Activated CD8-positive, alpha-beta T cell treated with anti-CD3 and anti-CD28 coated beads for 36 hours (primary cell): ENCODE data around the gene RELB. TPM values are rescaled to one million over a fixed set of nuclear protein-coding genes. Genes with fewer than 3 reads are reported as not detected.

Experiments
- ATAC-seq: fragments of 200-7000 bp; cut with Tn5 transposase; one replicate; pipeline ENCODE4 v1.10.0; 2021; ENCODE audit warnings: mild to moderate bottlenecking, moderate library complexity
- CTCF ChIA-PET: fragments of 350-600 bp; sonication (Branson Sonifier 250); formaldehyde crosslinking; loops from one replicate; lab custom pipeline; 2021; ENCODE audit warnings: antibody characterized with exemption; lab: Charles Lee
- POLR2A ChIA-PET: fragments of 350-600 bp; sonication (Branson Sonifier 250); formaldehyde crosslinking; loops from one replicate; lab custom pipeline; 2021; ENCODE audit warnings: antibody characterized with exemption; lab: Charles Lee
- DNase-seq: peaks from one replicate; pipeline ENCODE4 v3.0.0-alpha.2; 2020
- H3K27ac Mint-ChIP-seq: one replicate; pipeline ENCODE4 v1.8.0; 2021; ENCODE audit warnings: mild to moderate bottlenecking, mixed read lengths
- H3K27me3 Mint-ChIP-seq: one replicate; pipeline ENCODE4 v1.8.0; 2021; ENCODE audit warnings: mixed read lengths
- H3K36me3 Mint-ChIP-seq: one replicate; pipeline ENCODE4 v1.8.0; 2021; ENCODE audit warnings: low read depth, mixed read lengths
- H3K4me1 Mint-ChIP-seq: one replicate; pipeline ENCODE4 v1.8.0; 2021; ENCODE audit warnings: low read depth, mixed read lengths
- H3K4me3 Mint-ChIP-seq: one replicate; pipeline ENCODE4 v1.8.0; 2021; ENCODE audit warnings: mild to moderate bottlenecking, moderate library complexity, mixed read lengths
- H3K9me3 Mint-ChIP-seq: one replicate; pipeline ENCODE4 v1.8.0; 2021; ENCODE audit warnings: mixed read lengths
- CTCF ChIP-seq: fragments of 200-600 bp; IDR thresholded peaks from one replicate; pipeline ENCODE4 v1.8.0; 2022; ENCODE audit warnings: antibody characterized with exemption, mild to moderate bottlenecking
- intact Hi-C: fragments of 100-400 bp; cut with micrococcal nuclease; formaldehyde crosslinking; loops from one replicate; pipeline ENCODE4 v1.10.0; 2022
- total RNA-seq, 2 experiments: library from RNA; stranded (reverse); gene quantifications; one replicate each; pipeline ENCODE4 v1.2.3, GENCODE V29; 2021

Gene RELB
- total RNA-seq, result 10 to 100 TPM; 37.6 to 37.9 TPM

GRCh38 chr19:45001087-45001739, at the start of gene RELB:
RELB (plus strand) TSS chr19:45001464; CDS start chr19:45001580, 116 bp downstream.
- intact Hi-C loops, result no loop called here
- no peaks in the 10 kb centered on the region for H3K9me3 Mint-ChIP-seq
- POLR2A ChIA-PET, result interaction anchor here (0.6 to 2.2 kb wide), 13 partner anchors 12 to 252 kb away, joined by 3 to 7 read pairs (median 3); partner anchors contain the start of genes BLOC1S3, GEMIN7, PPP1R37 and TRAPPC6A
- H3K4me3 Mint-ChIP-seq, result peak within 1 kb of the TSS; percentile 91
- peaks cover 18% of the 10 kb centered on the region for H3K4me1 Mint-ChIP-seq
- no peaks in the 10 kb centered on the region for H3K27me3 Mint-ChIP-seq
- peak within 1 kb of the TSS; percentile 98 for H3K27ac Mint-ChIP-seq
- TF ChIP-seq CTCF, result no peak
- CTCF ChIA-PET, result interaction anchor here (1.0 to 1.4 kb wide), 3 partner anchors 12 to 56 kb away, joined by 3 to 5 read pairs (median 3); no protein-coding TSS in a partner anchor
- peak; percentile 94 for DNase-seq
- peak; percentile 40 for ATAC-seq
- peaks cover 10% of the 10 kb centered on the region for H3K36me3 Mint-ChIP-seq

- Mint-ChIP-seq H3K27me3 (no peaks in the 10 kb centered on the region), H3K9me3 (no peaks in the 10 kb centered on the region), H3K27ac (peak overlapping the region; percentile 100), H3K36me3 (peaks cover 3% of the 10 kb centered on the region), H3K4me1 (peaks cover 37% of the 10 kb centered on the region), H3K4me3 (peak overlapping the region; percentile 94)
- DNase-seq (no peak), ATAC-seq (peak; percentile 0)
- TF ChIP-seq CTCF, result no peak
- ChIA-PET POLR2A (interaction anchor here (0.6 to 1.5 kb wide), 7 partner anchors 45 to 87 kb away, joined by 3 to 7 read pairs (median 3); partner anchors contain the start of gene CLASRP), CTCF (interaction anchor here (0.8 to 4.6 kb wide), 5 partner anchors 50 to 170 kb away, joined by 3 to 46 read pairs (median 4); partner anchors contain the start of genes APOE and TOMM40)
- intact Hi-C loops, result loop anchor here (5.0 kb wide), 1 partner anchor 52 kb away; no protein-coding TSS in a partner anchor
Measured at GRCh38 chr19:44954278-44954648, 47.0 kb upstream of the RELB start.

- ATAC-seq, result peak; percentile 94
- Mint-ChIP-seq H3K4me3 (peak within 1 kb of the TSS; percentile 94), H3K27me3 (no peaks in the 10 kb centered on the region), H3K27ac (peak within 1 kb of the TSS; percentile 100), H3K9me3 (no peaks in the 10 kb centered on the region), H3K4me1 (peaks cover 42% of the 10 kb centered on the region), H3K36me3 (peaks cover 3% of the 10 kb centered on the region)
- ChIA-PET POLR2A (interaction anchor here (0.6 to 1.5 kb wide), 7 partner anchors 44 to 86 kb away, joined by 3 to 7 read pairs (median 3); partner anchors contain the start of gene CLASRP), CTCF (interaction anchor here (0.8 to 4.6 kb wide), 6 partner anchors 50 to 223 kb away, joined by 3 to 46 read pairs (median 4); partner anchors contain the start of genes APOE, TOMM40 and TRAPPC6A)
- no peak for TF ChIP-seq CTCF
- DNase-seq, result peak; percentile 97
- intact Hi-C loops, result loop anchor here (5.0 kb wide), 1 partner anchor 53 kb away; no protein-coding TSS in a partner anchor
Measured at GRCh38 chr19:44954649-44955504, 46.4 kb upstream of the RELB start, which contains the start of gene CLPTM1. CLPTM1 (plus strand) TSS chr19:44955380; CDS start chr19:44955396, 16 bp downstream.

GRCh38 chr19:44955505-44956439, 45.5 kb upstream of the RELB start:
- H3K9me3 Mint-ChIP-seq, result no peaks in the 10 kb centered on the region
- no peaks in the 10 kb centered on the region for H3K27me3 Mint-ChIP-seq
- intact Hi-C loops, result no loop called here
- CTCF ChIA-PET, result interaction anchor here (1.2 kb wide), 1 partner anchor 222 kb away, joined by 3 read pairs; the partner anchor contains the start of gene TRAPPC6A
- H3K27ac Mint-ChIP-seq, result peak overlapping the region; percentile 94
- DNase-seq, result peak; percentile 16
- no peak for ATAC-seq
- H3K4me3 Mint-ChIP-seq, result peak overlapping the region; percentile 94
- no peak for TF ChIP-seq CTCF
- peaks cover 4% of the 10 kb centered on the region for H3K36me3 Mint-ChIP-seq
- POLR2A ChIA-PET, result interaction anchor here (0.6 to 1.5 kb wide), 6 partner anchors 15 to 1341 kb away, joined by 3 to 6 read pairs (median 4); no protein-coding TSS in a partner anchor
- H3K4me1 Mint-ChIP-seq, result peaks cover 49% of the 10 kb centered on the region
